GM18519 (cell line): ENCODE data around the gene LHCGR.
"Not testable (repeated sequence)": the region's sequence is repeated elsewhere in the genome, so short reads cannot be mapped to it uniquely, and the experiment has no call there.

Experiments used
- ATAC-seq: cut with Tn5 transposase; IDR thresholded peaks from one replicate; pipeline ENCODE4 v1.9.1; 2021; ENCODE audit warnings: mild to moderate bottlenecking, moderate library complexity; ENCODE audit not compliant: unreplicated experiment, low FRiP score

LHCGR gene

GRCh38 chr2:48749291-48750127, 6.0 kb downstream of the LHCGR start:
- ATAC-seq, result peak; percentile 41

- no peak for ATAC-seq
These were observed 8.2 kb downstream of the LHCGR start for GRCh38 chr2:48747319-48747718.

- not testable (repeated sequence) for ATAC-seq
These were observed 16.3 kb downstream of the LHCGR start for GRCh38 chr2:48739236-48739635.

- ATAC-seq, result no peak
These were observed 16.7 kb downstream of the LHCGR start for GRCh38 chr2:48738806-48739205.

- no peak for ATAC-seq
These were observed 19.3 kb downstream of the LHCGR start for GRCh38 chr2:48736251-48736650.

- no peak for ATAC-seq
These were observed 20.8 kb downstream of the LHCGR start for GRCh38 chr2:48734576-48735303.

GRCh38 chr2:48733067-48733503, 22.4 kb downstream of the LHCGR start:
- ATAC-seq, result no peak

GRCh38 chr2:48728840-48729239, 26.7 kb downstream of the LHCGR start:
- ATAC-seq, result no peak

GRCh38 chr2:48728295-48728694, 27.2 kb downstream of the LHCGR start:
- no peak for ATAC-seq

GRCh38 chr2:48727560-48727959, 28.0 kb downstream of the LHCGR start:
- ATAC-seq, result no peak

- no peak for ATAC-seq
These were observed 29.6 kb downstream of the LHCGR start for GRCh38 chr2:48725696-48726494.

GRCh38 chr2:48724278-48724677, 31.2 kb downstream of the LHCGR start:
- no peak for ATAC-seq

GRCh38 chr2:48723129-48723528, 32.4 kb downstream of the LHCGR start:
- no peak for ATAC-seq

- no peak for ATAC-seq
These were observed 33.1 kb downstream of the LHCGR start for GRCh38 chr2:48722391-48722790.

- no peak for ATAC-seq
These were observed 34.4 kb downstream of the LHCGR start for GRCh38 chr2:48721158-48721557.

- no peak for ATAC-seq
These were observed 35.9 kb downstream of the LHCGR start for GRCh38 chr2:48719480-48720177.

GRCh38 chr2:48717846-48718245, 37.7 kb downstream of the LHCGR start:
- no peak for ATAC-seq

- ATAC-seq, result no peak
These were observed 39.6 kb downstream of the LHCGR start for GRCh38 chr2:48715956-48716355.

- no peak for ATAC-seq
These were observed 40.3 kb downstream of the LHCGR start for GRCh38 chr2:48715042-48715899.
